DND-41 (cell line): ENCODE measurements around the gene MOV10L1.

Experiments
- ATAC-seq: fragments of 200-7000 bp; cut with Tn5 transposase; 3 replicates; pipeline ENCODE4 v1.9.1; 2021; ENCODE audit warnings: low read depth; ENCODE audit not compliant: insufficient read depth
- DNase-seq: peaks from one replicate; pipeline ENCODE4 v3.0.0-alpha.2; 2020
- H2AFZ ChIP-seq: 2 replicates; pipeline ENCODE4 v1.6.0; 2012; ENCODE audit warnings: low read depth, low read length
- H3K27ac ChIP-seq: 2 replicates; pipeline ENCODE4 v1.5.1; 2012; ENCODE audit warnings: low read length, inconsistent platforms
- H3K27me3 ChIP-seq: fragments of 200-600 bp; sonication (generic); 2 replicates; pipeline ENCODE4 v1.6.0; 2012; ENCODE audit warnings: low read length, mild to moderate bottlenecking, inconsistent platforms; ENCODE audit not compliant: insufficient read depth, poor library complexity
- H3K36me3 ChIP-seq: 2 replicates; pipeline ENCODE4 v1.5.1; 2012; ENCODE audit warnings: low read length, inconsistent platforms; ENCODE audit not compliant: insufficient read depth
- H3K4me1 ChIP-seq: 2 replicates; pipeline ENCODE4 v1.5.1; 2012; ENCODE audit warnings: mild to moderate bottlenecking, low read length; ENCODE audit not compliant: insufficient read depth
- H3K4me2 ChIP-seq: 2 replicates; pipeline ENCODE4 v1.6.0; 2012; ENCODE audit warnings: mild to moderate bottlenecking, moderate library complexity, low read length, inconsistent platforms; ENCODE audit not compliant: insufficient read depth
- H3K4me3 ChIP-seq, 2 experiments: fragments of 200-600 bp in 1 of 2; shearing (Covaris generic) in 1 of 2; 2 replicates each; pipeline ENCODE4 v1.5.1; 2012 to 2016; ENCODE audit warnings: inconsistent platforms in 2 of 2, low read length in 2 of 2, mild to moderate bottlenecking in 2 of 2, low read depth in 1 of 2, moderate library complexity in 1 of 2
- H3K79me2 ChIP-seq: 2 replicates; pipeline ENCODE4 v1.6.0; 2012; ENCODE audit warnings: low read length, inconsistent platforms; ENCODE audit not compliant: insufficient read depth
- H3K9ac ChIP-seq: 2 replicates; pipeline ENCODE4 v1.6.0; 2012; ENCODE audit warnings: low read depth, mild to moderate bottlenecking, inconsistent platforms, low read length, moderate library complexity
- H3K9me3 ChIP-seq: 2 replicates; pipeline ENCODE4 v1.5.1; 2012; ENCODE audit warnings: low read length, moderate library complexity, mild to moderate bottlenecking, inconsistent platforms; ENCODE audit not compliant: insufficient read depth, severe bottlenecking
- H4K20me1 ChIP-seq: 2 replicates; pipeline ENCODE4 v1.6.0; 2012; ENCODE audit warnings: low read length; ENCODE audit not compliant: insufficient read depth
- CTCF ChIP-seq: IDR thresholded peaks from 2 replicates; pipeline ENCODE4 v1.5.1; 2012; ENCODE audit warnings: borderline replicate concordance, low read length, moderate library complexity, mild to moderate bottlenecking; ENCODE audit not compliant: poor library complexity, severe bottlenecking; ENCODE audit errors: extremely low read depth
- EZH2 ChIP-seq: IDR thresholded peaks from 3 replicates; pipeline ENCODE4 v1.6.1; 2012; ENCODE audit warnings: borderline replicate concordance, low read depth, mild to moderate bottlenecking, moderate library complexity, low read length, inconsistent platforms; ENCODE audit not compliant: severe bottlenecking

The MOV10L1 gene

GRCh38 chr22:50121202-50121740 lies 31.5 kb downstream of the MOV10L1 start:
- H3K9ac ChIP-seq, result no peak overlapping the region
- no peak overlapping the region for H3K27ac ChIP-seq
- H3K27me3 ChIP-seq, result peaks cover 11% of the 10 kb centered on the region
- no peak overlapping the region for H2AFZ ChIP-seq
- DNase-seq, result no peak
- H3K4me3 ChIP-seq, result no peak overlapping the region
- H3K4me1 ChIP-seq, result no peaks in the 10 kb centered on the region
- H3K36me3 ChIP-seq, result no peaks in the 10 kb centered on the region
- ATAC-seq, result no peak
- peaks cover 5% of the 10 kb centered on the region for H3K9me3 ChIP-seq
- no peaks in the 10 kb centered on the region for H4K20me1 ChIP-seq
- H3K4me2 ChIP-seq, result no peak overlapping the region
- no peaks in the 10 kb centered on the region for H3K79me2 ChIP-seq
- TF ChIP-seq EZH2 (no peak), CTCF (no peak)

GRCh38 chr22:50123119-50123518 lies 33.3 kb downstream of the MOV10L1 start:
- Histone ChIP-seq H3K4me3 (no peak overlapping the region), H3K27me3 (peaks cover 7% of the 10 kb centered on the region), H2AFZ (no peak overlapping the region), H3K9me3 (peaks cover 5% of the 10 kb centered on the region), H3K36me3 (no peaks in the 10 kb centered on the region), H4K20me1 (no peaks in the 10 kb centered on the region), H3K79me2 (no peaks in the 10 kb centered on the region), H3K9ac (no peak overlapping the region), H3K4me2 (no peak overlapping the region), H3K27ac (no peak overlapping the region), H3K4me1 (no peaks in the 10 kb centered on the region)
- ATAC-seq, result no peak
- TF ChIP-seq CTCF (no peak), EZH2 (no peak)
- no peak for DNase-seq

GRCh38 chr22:50125029-50125428 lies 35.2 kb downstream of the MOV10L1 start:
- Histone ChIP-seq H3K4me2 (no peak overlapping the region), H3K27ac (no peak overlapping the region), H3K9ac (no peak overlapping the region), H3K79me2 (no peaks in the 10 kb centered on the region), H3K4me3 (no peak overlapping the region), H3K36me3 (no peaks in the 10 kb centered on the region), H2AFZ (no peak overlapping the region), H3K27me3 (peaks cover 4% of the 10 kb centered on the region), H3K4me1 (no peaks in the 10 kb centered on the region), H4K20me1 (no peaks in the 10 kb centered on the region), H3K9me3 (peaks cover 5% of the 10 kb centered on the region)
- DNase-seq (no peak), ATAC-seq (no peak)
- no peak for TF ChIP-seq CTCF
- TF ChIP-seq EZH2, result no peak

GRCh38 chr22:50129121-50129736 lies 39.4 kb downstream of the MOV10L1 start:
- Histone ChIP-seq H4K20me1 (no peaks in the 10 kb centered on the region), H3K9ac (no peak overlapping the region), H3K9me3 (no peaks in the 10 kb centered on the region), H2AFZ (no peak overlapping the region), H3K79me2 (no peaks in the 10 kb centered on the region), H3K4me2 (no peak overlapping the region), H3K4me3 (no peak overlapping the region), H3K36me3 (no peaks in the 10 kb centered on the region), H3K27me3 (peaks cover 6% of the 10 kb centered on the region), H3K27ac (no peak overlapping the region), H3K4me1 (no peaks in the 10 kb centered on the region)
- DNase-seq, result no peak
- TF ChIP-seq EZH2 (no peak), CTCF (no peak)
- no peak for ATAC-seq
